Fibroblast of pulmonary artery (primary cell): Measurements from ENCODE around the gene TRIM38.

Source experiments
- DNase-seq: peaks from one replicate; pipeline ENCODE4 v3.0.0-alpha.2; 2010; ENCODE audit warnings: low read depth
- H3K4me3 ChIP-seq: replicated peaks from 2 replicates; pipeline ENCODE4 v1.5.1; 2011; ENCODE audit warnings: low read depth, mild to moderate bottlenecking, control low read depth, low read length, moderate library complexity
- CTCF ChIP-seq: IDR thresholded peaks from 2 replicates; pipeline ENCODE4 v1.5.1; 2011; ENCODE audit warnings: mild to moderate bottlenecking, control low read depth, low read length, inconsistent platforms; ENCODE audit errors: missing control alignments

The TRIM38 gene

DNA sequence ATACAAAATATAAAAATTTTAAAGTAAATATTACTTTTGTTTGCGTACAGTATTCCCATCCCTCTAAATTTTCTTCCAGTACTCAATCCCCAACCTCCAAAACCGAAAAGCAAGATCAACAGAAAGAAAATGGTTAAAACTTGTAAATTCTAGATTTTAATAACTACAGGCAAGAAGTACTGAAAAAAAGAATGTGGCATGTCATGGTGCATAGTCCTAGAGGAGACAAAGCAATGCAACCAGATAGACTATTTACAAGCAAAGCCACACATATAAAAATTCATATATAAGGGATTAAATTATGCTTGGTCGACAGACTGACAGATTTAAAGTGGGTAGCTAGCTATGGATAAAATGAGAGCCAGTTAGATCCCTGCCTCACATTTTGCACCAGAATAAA is 68.1 kb downstream of the TRIM38 start:
- no peak overlapping the region for H3K4me3 ChIP-seq
- TF ChIP-seq CTCF: no peak
- no peak for DNase-seq

- DNase-seq: no peak
- H3K4me3 ChIP-seq: peak overlapping the region; percentile 65
- no peak for TF ChIP-seq CTCF
Observed at GRCh38 chr6:26031151-26031594, 68.6 kb downstream of the TRIM38 start.

DNA sequence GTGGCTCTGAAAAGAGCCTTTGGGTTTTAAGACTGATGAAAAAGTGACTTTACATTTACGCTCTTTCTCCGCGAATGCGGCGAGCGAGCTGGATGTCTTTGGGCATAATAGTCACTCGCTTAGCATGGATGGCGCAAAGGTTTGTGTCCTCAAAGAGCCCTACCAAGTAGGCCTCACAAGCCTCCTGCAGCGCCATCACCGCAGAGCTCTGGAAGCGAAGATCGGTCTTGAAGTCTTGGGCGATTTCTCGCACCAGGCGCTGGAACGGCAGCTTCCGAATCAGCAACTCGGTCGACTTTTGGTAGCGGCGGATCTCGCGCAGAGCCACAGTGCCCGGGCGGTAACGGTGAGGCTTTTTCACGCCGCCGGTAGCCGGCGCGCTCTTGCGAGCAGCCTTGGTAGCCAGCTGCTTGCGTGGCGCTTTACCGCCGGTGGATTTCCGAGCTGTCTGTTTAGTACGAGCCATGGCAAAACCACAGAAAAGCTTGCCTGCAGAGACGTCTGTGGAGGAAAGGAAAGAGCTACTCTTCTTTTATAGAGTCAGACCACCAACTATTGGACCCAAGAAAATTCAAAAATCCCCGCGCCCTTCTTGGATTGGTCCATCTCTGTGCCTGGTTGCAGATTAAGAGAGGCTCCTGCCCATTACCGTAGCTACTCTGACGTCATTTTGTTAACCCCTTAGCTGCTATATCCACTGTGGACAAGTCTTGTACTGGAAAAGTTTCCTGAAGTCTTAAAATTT is 69.2 kb downstream of the TRIM38 start:
- DNase-seq: peak; percentile 97
- peak; percentile 28 for TF ChIP-seq CTCF
- peak overlapping the region; percentile 65 for H3K4me3 ChIP-seq

DNA sequence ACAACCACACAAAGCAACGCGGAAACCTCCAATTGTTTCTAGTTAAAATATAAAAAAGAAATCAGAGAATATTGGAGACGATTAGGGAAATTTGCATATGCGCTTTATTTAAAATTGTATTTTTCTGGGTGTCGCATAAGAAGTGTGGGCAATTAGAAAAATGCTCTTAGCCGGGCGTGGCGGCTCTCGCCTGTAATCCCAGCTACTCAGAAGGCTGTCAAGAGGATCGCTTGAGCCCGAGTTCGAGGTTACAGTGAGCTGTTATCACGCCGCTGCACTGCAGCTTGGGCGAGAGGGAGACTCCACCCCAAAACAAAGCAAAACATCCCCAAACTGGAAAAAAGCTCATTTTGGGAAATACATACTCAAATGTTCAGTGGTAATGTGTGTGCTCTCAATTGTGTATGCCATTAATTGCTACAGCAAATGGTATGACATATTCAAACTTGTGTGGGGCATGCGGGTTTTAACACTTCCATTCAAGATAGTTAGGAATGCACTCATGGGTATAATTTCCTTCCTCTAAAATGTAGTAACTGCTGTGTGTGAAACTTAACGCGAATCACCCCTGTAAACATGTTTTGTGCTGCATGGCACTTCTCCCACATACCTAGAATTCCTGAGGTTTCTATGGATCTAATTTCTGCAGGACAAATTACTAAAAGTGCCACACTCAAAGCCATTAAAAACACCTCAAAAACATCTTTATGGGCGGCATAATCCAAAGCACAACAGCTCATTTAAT is 69.9 kb downstream of the TRIM38 start:
- TF ChIP-seq CTCF: no peak
- H3K4me3 ChIP-seq: peak overlapping the region; percentile 65
- peak; percentile 60 for DNase-seq

GRCh38 chr6:26033085-26033940 is 70.7 kb downstream of the TRIM38 start:
- H3K4me3 ChIP-seq: peak overlapping the region; percentile 65
- TF ChIP-seq CTCF: no peak
- peak; percentile 99 for DNase-seq

DNA sequence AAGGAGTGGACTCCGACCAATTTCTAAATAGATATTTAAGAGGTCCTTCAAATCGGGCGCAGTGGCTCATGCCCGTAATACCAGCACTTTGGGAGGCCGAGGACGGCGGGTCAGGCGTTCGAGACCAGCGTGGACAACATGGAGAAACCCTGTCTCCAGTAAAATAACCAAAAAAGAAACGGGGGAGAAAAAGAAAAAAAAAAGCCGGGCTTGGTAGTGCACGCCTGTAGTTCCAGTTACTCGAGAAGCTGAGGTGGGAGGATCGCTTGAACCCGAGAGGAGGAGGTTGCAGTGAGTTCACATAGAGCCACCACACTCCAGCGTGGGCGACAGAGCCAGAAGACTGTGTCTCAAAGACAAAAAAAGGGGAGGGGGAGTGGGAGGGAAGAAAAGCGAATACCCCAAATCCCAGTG is 71.3 kb downstream of the TRIM38 start:
- no peak for DNase-seq
- H3K4me3 ChIP-seq: peak overlapping the region; percentile 65
- no peak for TF ChIP-seq CTCF
